H1 (cell line): Measurements from ENCODE around the gene GLCE. TPM values are rescaled to one million over a fixed set of nuclear protein-coding genes. Genes with fewer than 3 reads are reported as not detected.

Source experiments
- CHD1 ChIP-seq: IDR thresholded peaks from 2 replicates; pipeline ENCODE4 v1.6.1; 2012; ENCODE audit warnings: low read depth, low read length, improper control_type of control experiment
- CHD2 ChIP-seq: IDR thresholded peaks from 2 replicates; pipeline ENCODE4 v1.6.1; 2012; ENCODE audit warnings: low read length, improper control_type of control experiment
- TEAD4 ChIP-seq: IDR thresholded peaks from 2 replicates; pipeline ENCODE4 v1.6.1; 2012; ENCODE audit warnings: low read depth, low read length, inconsistent platforms, mixed read lengths
- polyA plus RNA-seq, 7 experiments: library from polyadenylated mRNA; depleted of rRNA in 3 of 7; stranded (reverse) in 5 of 7; unstranded in 2 of 7; fragments of >200 nt in 5 of 7; fragments of 200-250 nt in 2 of 7; gene quantifications; 1 replicate in 5 of 7; 2 replicates in 1 of 7; 4 replicates in 1 of 7; pipeline versions ENCODE4 v1.2.1 to v1.2.3, GENCODE V29; 2011 to 2013; ENCODE audit warnings: missing spikeins in 2 of 7, mixed read lengths in 2 of 7
- total RNA-seq: library from RNA; stranded (reverse); fragmentation: NEBNext Ultra II Directional; extraction: Animal tissue kit (Norgen Biotek cat#: 25700); gene quantifications from 2 replicates; pipeline ENCODE4 v1.2.1, GENCODE V29; 2021
- TF ChIP-seq, protein P1 (sequence below), 3 experiments: IDR thresholded peaks; 1 replicate in 2 of 3; 2 replicates in 1 of 3; pipeline versions ENCODE4 v1.5.1 to v1.6.1; 2011; ENCODE audit warnings: low read length in 3 of 3, mild to moderate bottlenecking in 3 of 3, inconsistent platforms in 2 of 3, low read depth in 1 of 3, moderate library complexity in 1 of 3; ENCODE audit not compliant: insufficient read depth in 1 of 3; ENCODE audit errors: control extremely low read depth in 1 of 3

GLCE gene
- total and polyA plus RNA-seq, 2 of the 8 experiments (the other 6 are each of a cell fraction or from before 2014, with no cell fraction given), result 17.1 to 22.7 TPM

DNA sequence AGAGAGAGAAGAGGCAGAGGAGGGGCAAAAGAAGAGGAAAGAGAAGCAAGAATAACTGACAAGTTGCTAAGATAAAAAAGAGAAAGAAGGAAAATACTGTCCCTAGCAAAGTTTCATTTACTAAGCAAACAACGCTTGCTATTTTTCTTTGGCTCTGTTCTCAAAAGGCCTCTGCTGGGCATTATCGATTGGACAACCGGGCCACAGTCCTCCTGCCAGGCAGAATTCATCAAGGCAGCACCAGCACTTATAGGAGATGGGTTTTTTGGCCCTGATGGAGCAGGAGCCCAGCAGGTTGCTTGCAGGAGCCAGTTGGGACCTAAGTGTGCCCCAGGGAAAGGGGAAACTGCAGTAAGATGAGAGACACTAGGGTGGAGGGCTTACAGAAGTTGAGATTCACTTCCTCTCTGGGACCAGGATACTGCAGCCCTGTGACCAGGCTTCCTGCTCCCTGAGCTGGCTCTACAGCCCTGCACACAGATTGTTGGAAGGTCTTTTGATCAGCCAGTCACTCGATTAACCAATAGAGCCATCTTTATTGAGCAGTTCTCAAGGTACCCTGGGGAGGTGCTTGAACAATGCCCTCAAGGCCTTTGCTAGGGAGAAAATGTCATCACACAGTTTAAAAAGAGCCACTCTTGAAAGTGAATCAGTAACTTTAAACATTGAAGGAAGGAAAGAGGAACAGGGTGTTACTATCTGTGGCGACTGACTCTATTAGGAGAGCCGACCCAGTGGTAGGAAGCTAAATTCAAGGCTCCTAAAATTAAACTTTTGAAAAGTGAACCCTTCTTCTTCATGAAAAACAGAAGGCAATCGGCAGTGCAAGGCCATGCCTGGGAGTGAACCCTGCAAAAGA lies 28.8 kb upstream of the GLCE start (continued):
- TF ChIP-seq, protein P1, sequence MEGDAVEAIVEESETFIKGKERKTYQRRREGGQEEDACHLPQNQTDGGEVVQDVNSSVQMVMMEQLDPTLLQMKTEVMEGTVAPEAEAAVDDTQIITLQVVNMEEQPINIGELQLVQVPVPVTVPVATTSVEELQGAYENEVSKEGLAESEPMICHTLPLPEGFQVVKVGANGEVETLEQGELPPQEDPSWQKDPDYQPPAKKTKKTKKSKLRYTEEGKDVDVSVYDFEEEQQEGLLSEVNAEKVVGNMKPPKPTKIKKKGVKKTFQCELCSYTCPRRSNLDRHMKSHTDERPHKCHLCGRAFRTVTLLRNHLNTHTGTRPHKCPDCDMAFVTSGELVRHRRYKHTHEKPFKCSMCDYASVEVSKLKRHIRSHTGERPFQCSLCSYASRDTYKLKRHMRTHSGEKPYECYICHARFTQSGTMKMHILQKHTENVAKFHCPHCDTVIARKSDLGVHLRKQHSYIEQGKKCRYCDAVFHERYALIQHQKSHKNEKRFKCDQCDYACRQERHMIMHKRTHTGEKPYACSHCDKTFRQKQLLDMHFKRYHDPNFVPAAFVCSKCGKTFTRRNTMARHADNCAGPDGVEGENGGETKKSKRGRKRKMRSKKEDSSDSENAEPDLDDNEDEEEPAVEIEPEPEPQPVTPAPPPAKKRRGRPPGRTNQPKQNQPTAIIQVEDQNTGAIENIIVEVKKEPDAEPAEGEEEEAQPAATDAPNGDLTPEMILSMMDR (IDR thresholded peaks at IDR 0.05; ENCODE audit: control extremely low read depth in 1 of 3, insufficient read depth in 1 of 3, low read depth in 1 of 3, low read length in 3 of 3), result no peak
- TF ChIP-seq CHD1 (no peak), TEAD4 (no peak), CHD2 (no peak)
